Neural cell (in vitro differentiated cells): ENCODE results near the gene DNAH6.

Source experiments
- EP300 ChIP-seq: fragments of 450-650 bp; conservative IDR thresholded peaks from 2 replicates; pipeline ENCODE4 v1.6.1; 2014; ENCODE audit warnings: antibody characterized with exemption, mild to moderate bottlenecking, moderate library complexity; ENCODE audit not compliant: poor library complexity, severe bottlenecking
- EZH2 ChIP-seq: fragments of 200-600, 300-800 bp; shearing (Covaris generic), sonication (generic); IDR thresholded peaks from 2 replicates; pipeline ENCODE4 v1.6.1; 2014; ENCODE audit warnings: antibody characterized with exemption, low read length, borderline replicate concordance, mild to moderate bottlenecking; ENCODE audit not compliant: insufficient read depth, poor library complexity, severe bottlenecking
- POLR2AphosphoS5 ChIP-seq: IDR thresholded peaks from 2 replicates; pipeline ENCODE4 v1.6.1; 2012
- RAD21 ChIP-seq: fragments of 450-650 bp; conservative IDR thresholded peaks from 2 replicates; pipeline ENCODE4 v1.6.1; 2014; ENCODE audit warnings: antibody characterized with exemption, mild to moderate bottlenecking, moderate library complexity
- REST ChIP-seq: IDR thresholded peaks from 2 replicates; pipeline ENCODE4 v1.6.1; 2012; ENCODE audit warnings: borderline replicate concordance
- SMC3 ChIP-seq: fragments of 450-650 bp; conservative IDR thresholded peaks from 2 replicates; pipeline ENCODE4 v1.6.1; 2014; ENCODE audit warnings: antibody characterized with exemption, mild to moderate bottlenecking, moderate library complexity; ENCODE audit not compliant: poor library complexity
- TF ChIP-seq, protein P1 (sequence below): fragments of 450-650 bp; IDR thresholded peaks from 2 replicates; pipeline ENCODE4 v1.5.1; 2014; ENCODE audit warnings: antibody characterized with exemption, mild to moderate bottlenecking, moderate library complexity; ENCODE audit not compliant: poor library complexity, severe bottlenecking

GRCh38 chr2:84776011-84776410 lies 259.7 kb downstream of the DNAH6 start:
- TF ChIP-seq, protein P1, sequence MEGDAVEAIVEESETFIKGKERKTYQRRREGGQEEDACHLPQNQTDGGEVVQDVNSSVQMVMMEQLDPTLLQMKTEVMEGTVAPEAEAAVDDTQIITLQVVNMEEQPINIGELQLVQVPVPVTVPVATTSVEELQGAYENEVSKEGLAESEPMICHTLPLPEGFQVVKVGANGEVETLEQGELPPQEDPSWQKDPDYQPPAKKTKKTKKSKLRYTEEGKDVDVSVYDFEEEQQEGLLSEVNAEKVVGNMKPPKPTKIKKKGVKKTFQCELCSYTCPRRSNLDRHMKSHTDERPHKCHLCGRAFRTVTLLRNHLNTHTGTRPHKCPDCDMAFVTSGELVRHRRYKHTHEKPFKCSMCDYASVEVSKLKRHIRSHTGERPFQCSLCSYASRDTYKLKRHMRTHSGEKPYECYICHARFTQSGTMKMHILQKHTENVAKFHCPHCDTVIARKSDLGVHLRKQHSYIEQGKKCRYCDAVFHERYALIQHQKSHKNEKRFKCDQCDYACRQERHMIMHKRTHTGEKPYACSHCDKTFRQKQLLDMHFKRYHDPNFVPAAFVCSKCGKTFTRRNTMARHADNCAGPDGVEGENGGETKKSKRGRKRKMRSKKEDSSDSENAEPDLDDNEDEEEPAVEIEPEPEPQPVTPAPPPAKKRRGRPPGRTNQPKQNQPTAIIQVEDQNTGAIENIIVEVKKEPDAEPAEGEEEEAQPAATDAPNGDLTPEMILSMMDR: no peak
- TF ChIP-seq EZH2 (no peak), RAD21 (no peak), POLR2AphosphoS5 (no peak), EP300 (no peak), REST (no peak), SMC3 (no peak)
